ENCODE data around the gene TNFRSF11A. TPM values are rescaled to one million over a fixed set of nuclear protein-coding genes. Genes with fewer than 3 reads are reported as not detected.

TNFRSF11A gene
- total and polyA plus RNA-seq, 2 donors (not counting 1 experiment from before 2014, with no cell fraction given): 0.01 to 1.7 TPM

GRCh38 chr18:62435435-62436031 is 110.4 kb downstream of the TNFRSF11A start:
- no peak overlapping the region for H3K4me3 ChIP-seq (ENCODE audit: control extremely low read depth in 1 of 5, extremely low read depth in 1 of 5, insufficient read depth in 1 of 5, low read depth in 2 of 5, low read length in 4 of 5)
- DNase-seq: no peak
- 20% methylated on average over 2 of the region's 11 CpGs for WGBS (ENCODE audit: insufficient coverage)
- POLR2A ChIA-PET: no interaction called here
- peaks cover 0 to 2% (median 0%) of the 10 kb centered on the region in 4 experiments for H3K27me3 ChIP-seq (replicated peaks in 1 of 4; ENCODE audit: control extremely low read depth in 1 of 4, control insufficient read depth in 3 of 4, insufficient read depth in 4 of 4, low read length in 3 of 4)
- ATAC-seq (ENCODE audit: low read depth): no peak
- no peaks in the 10 kb centered on the region for H4K20me1 ChIP-seq (ENCODE audit: control insufficient read depth, insufficient read depth, low read length, poor library complexity, severe bottlenecking)
- Mint-ChIP-seq H3K4me1 (no peaks in the 10 kb centered on the region), H3K27me3 (peaks cover 11% of the 10 kb centered on the region), H3K27ac (no peak overlapping the region), H3K9me3 (ENCODE audit: insufficient read depth) (no peaks in the 10 kb centered on the region), H3K4me3 (no peak overlapping the region)
- H3K36me3 ChIP-seq (replicated peaks in 1 of 2; ENCODE audit: control extremely low read depth in 1 of 2, control insufficient read depth in 1 of 2, extremely low read depth in 1 of 2, insufficient read depth in 2 of 2, low read length in 1 of 2): no peaks in the 10 kb centered on the region
- no peaks in the 10 kb centered on the region for H3K79me2 ChIP-seq (ENCODE audit: control insufficient read depth, insufficient read depth, low read length)
- no peaks in the 10 kb centered on the region for H3K9me3 ChIP-seq (ENCODE audit: control extremely low read depth in 1 of 3, control insufficient read depth in 2 of 3, insufficient read depth in 1 of 3, low read length in 2 of 3)
- H3K27ac ChIP-seq (ENCODE audit: low read length in 2 of 2): no peak overlapping the region
- no peak overlapping the region for H3K9ac ChIP-seq (ENCODE audit: low read length)
- CTCF ChIA-PET: interaction anchor here (1.2 to 1.5 kb wide), 2 partner anchors 10 to 14 kb away, joined by 4 to 5 read pairs; no protein-coding TSS in a partner anchor
- H3K4me2 ChIP-seq (replicated peaks; ENCODE audit: low read depth, low read length, poor library complexity, severe bottlenecking): no peak overlapping the region
- no peaks in the 10 kb centered on the region for H3K4me1 ChIP-seq (ENCODE audit: control insufficient read depth in 2 of 2, insufficient read depth in 2 of 2, low read length in 2 of 2)
- intact Hi-C loops (cut with micrococcal nuclease): no loop called here
- no peak for TF ChIP-seq EZH2 (IDR thresholded peaks at IDR 0.05; ENCODE audit: borderline replicate concordance, insufficient read depth, low read depth, low read length, poor library complexity, severe bottlenecking)
- no peak for TF ChIP-seq CTCF (IDR thresholded peaks at IDR 0.05)
- no peak overlapping the region for H2AFZ ChIP-seq (ENCODE audit: insufficient read depth, low read depth, low read length, poor library complexity, severe bottlenecking)

- no peak for ATAC-seq (ENCODE audit: low read depth)
- peaks cover 0 to 2% (median 0%) of the 10 kb centered on the region in 4 experiments for H3K27me3 ChIP-seq (replicated peaks in 1 of 4; ENCODE audit: control extremely low read depth in 1 of 4, control insufficient read depth in 3 of 4, insufficient read depth in 4 of 4, low read length in 3 of 4)
- 66% methylated on average over 4 of the region's 7 CpGs for WGBS (ENCODE audit: insufficient coverage)
- TF ChIP-seq EZH2 (IDR thresholded peaks at IDR 0.05; ENCODE audit: borderline replicate concordance, insufficient read depth, low read depth, low read length, poor library complexity, severe bottlenecking) (no peak), CTCF (IDR thresholded peaks at IDR 0.05) (no peak)
- DNase-seq: no peak
- H3K27ac ChIP-seq (ENCODE audit: low read length in 2 of 2): no peak overlapping the region
- H3K4me1 ChIP-seq (ENCODE audit: control insufficient read depth in 2 of 2, insufficient read depth in 2 of 2, low read length in 2 of 2): no peaks in the 10 kb centered on the region
- H3K79me2 ChIP-seq (ENCODE audit: control insufficient read depth, insufficient read depth, low read length): no peaks in the 10 kb centered on the region
- no peak overlapping the region for H3K4me3 ChIP-seq (ENCODE audit: control extremely low read depth in 1 of 5, extremely low read depth in 1 of 5, insufficient read depth in 1 of 5, low read depth in 2 of 5, low read length in 4 of 5)
- H3K9me3 ChIP-seq (ENCODE audit: control extremely low read depth in 1 of 3, control insufficient read depth in 2 of 3, insufficient read depth in 1 of 3, low read length in 2 of 3): no peaks in the 10 kb centered on the region
- POLR2A ChIA-PET: interaction anchor here (0.6 kb wide), 1 partner anchor 19 kb away, joined by 4 read pairs; no protein-coding TSS in a partner anchor
- H4K20me1 ChIP-seq (ENCODE audit: control insufficient read depth, insufficient read depth, low read length, poor library complexity, severe bottlenecking): no peaks in the 10 kb centered on the region
- no peak overlapping the region for H2AFZ ChIP-seq (ENCODE audit: insufficient read depth, low read depth, low read length, poor library complexity, severe bottlenecking)
- Mint-ChIP-seq H3K27me3 (peaks cover 11% of the 10 kb centered on the region), H3K4me3 (no peak overlapping the region), H3K9me3 (ENCODE audit: insufficient read depth) (no peaks in the 10 kb centered on the region), H3K4me1 (no peaks in the 10 kb centered on the region), H3K27ac (no peak overlapping the region)
- H3K9ac ChIP-seq (ENCODE audit: low read length): no peak overlapping the region
- intact Hi-C loops (cut with micrococcal nuclease): no loop called here
- no peaks in the 10 kb centered on the region for H3K36me3 ChIP-seq (replicated peaks in 1 of 2; ENCODE audit: control extremely low read depth in 1 of 2, control insufficient read depth in 1 of 2, extremely low read depth in 1 of 2, insufficient read depth in 2 of 2, low read length in 1 of 2)
- no peak overlapping the region for H3K4me2 ChIP-seq (replicated peaks; ENCODE audit: low read depth, low read length, poor library complexity, severe bottlenecking)
- CTCF ChIA-PET: interaction anchor here (0.6 to 1.5 kb wide), 4 partner anchors 10 to 615 kb away, joined by 3 to 5 read pairs (median 4); no protein-coding TSS in a partner anchor
These were observed 111.6 kb downstream of the TNFRSF11A start for GRCh38 chr18:62436636-62437234.

Data from B cell (primary cell).